Endodermal cell (in vitro differentiated cells): ENCODE measurements around the gene PIF1. TPM values are rescaled to one million over a fixed set of nuclear protein-coding genes. Genes with fewer than 3 reads are reported as not detected.

Experiments
- DNase-seq: peaks from one replicate; pipeline ENCODE4 v3.0.0-alpha.2; 2017
- H3K27ac ChIP-seq: 2 replicates; pipeline ENCODE4 v1.5.1; 2013; ENCODE audit warnings: mild to moderate bottlenecking, low read depth, low read length, moderate library complexity
- H3K27me3 ChIP-seq: 2 replicates; pipeline ENCODE4 v1.6.1; 2013; ENCODE audit warnings: mild to moderate bottlenecking, low read length, moderate library complexity; ENCODE audit not compliant: insufficient read depth, control insufficient read depth, poor library complexity, severe bottlenecking
- H3K36me3 ChIP-seq: 2 replicates; pipeline ENCODE4 v1.7.0; 2013; ENCODE audit warnings: mild to moderate bottlenecking, low read length, moderate library complexity; ENCODE audit not compliant: control insufficient read depth, insufficient read depth
- H3K4me1 ChIP-seq: one replicate; pipeline ENCODE4 v1.7.0; 2013; ENCODE audit warnings: low read length; ENCODE audit not compliant: control insufficient read depth, insufficient read depth
- H3K4me3 ChIP-seq: 2 replicates; pipeline ENCODE4 v1.5.1; 2013; ENCODE audit warnings: mild to moderate bottlenecking, low read length, moderate library complexity
- H3K9ac ChIP-seq: 2 replicates; pipeline ENCODE4 v1.6.1; 2013; ENCODE audit warnings: mild to moderate bottlenecking, low read length, moderate library complexity; ENCODE audit not compliant: poor library complexity, severe bottlenecking; ENCODE audit errors: extremely low read depth
- H3K9me3 ChIP-seq: 2 replicates; pipeline ENCODE4 v1.6.1; 2013; ENCODE audit warnings: mild to moderate bottlenecking, low read length, moderate library complexity; ENCODE audit not compliant: control insufficient read depth
- H3K27ac Mint-ChIP-seq: 2 replicates; pipeline ENCODE4 v1.8.0; 2020; ENCODE audit warnings: mixed read lengths
- H3K27me3 Mint-ChIP-seq: 2 replicates; pipeline ENCODE4 v1.8.0; 2021; ENCODE audit warnings: mild to moderate bottlenecking, mixed read lengths; ENCODE audit not compliant: insufficient read depth
- H3K36me3 Mint-ChIP-seq: 2 replicates; pipeline ENCODE4 v1.8.0; 2020; ENCODE audit warnings: low read depth, mixed read lengths
- H3K4me1 Mint-ChIP-seq: 2 replicates; pipeline ENCODE4 v1.8.0; 2020; ENCODE audit warnings: mixed read lengths
- H3K4me3 Mint-ChIP-seq: 2 replicates; pipeline ENCODE4 v1.8.0; 2020; ENCODE audit warnings: mild to moderate bottlenecking, moderate library complexity, mixed read lengths
- H3K9me3 Mint-ChIP-seq: 2 replicates; pipeline ENCODE4 v1.8.0; 2020; ENCODE audit warnings: mild to moderate bottlenecking, mixed read lengths
- CTCF ChIP-seq: fragments of 200-600 bp; sonication (generic); conservative IDR thresholded peaks from 2 replicates; pipeline ENCODE4 v1.5.0; 2021; ENCODE audit warnings: antibody characterized with exemption, mild to moderate bottlenecking
- WGBS, 2 experiments: methylation state at CpG; one replicate each; pipeline versions ENCODE4 v1.1.5 to v1.1.7; 2013; ENCODE audit warnings: missing lambda C conversion rate in 2 of 2, mixed read lengths in 1 of 2; ENCODE audit not compliant: insufficient coverage in 1 of 2, insufficient read length in 1 of 2; 5-methylcytosine and 5-hydroxymethylcytosine counted together
- total RNA-seq, 2 donors: library from RNA; stranded (reverse); fragmentation: NEBNext Ultra II Directional in 1 of 2; extraction: Animal tissue kit (Norgen Biotek cat#: 25700) in 1 of 2; gene quantifications; 2 replicates in 1 of 2; 3 replicates in 1 of 2; pipeline ENCODE4 v1.2.1, GENCODE V29; 2021

The PIF1 gene
- total RNA-seq, 2 donors from 2014 or later = 60.7 to 64.6 TPM

GRCh38 chr15:64842096-64842939 lies 16.9 kb upstream of the PIF1 start:
- Mint-ChIP-seq H3K36me3 (peaks cover 5% of the 10 kb centered on the region), H3K27me3 (no peaks in the 10 kb centered on the region), H3K4me3 (peak overlapping the region; percentile 85), H3K4me1 (peaks cover 31% of the 10 kb centered on the region), H3K27ac (peak overlapping the region; percentile 89), H3K9me3 (no peaks in the 10 kb centered on the region)
- peaks cover 3% of the 10 kb centered on the region for H3K4me1 ChIP-seq
- no peaks in the 10 kb centered on the region for H3K9me3 ChIP-seq
- peak overlapping the region; percentile 69 for H3K9ac ChIP-seq
- H3K27me3 ChIP-seq = no peaks in the 10 kb centered on the region
- H3K4me3 ChIP-seq = peak overlapping the region; percentile 94
- H3K36me3 ChIP-seq = no peaks in the 10 kb centered on the region
- TF ChIP-seq CTCF = no peak
- WGBS, 2 experiments = 0 to 10% methylated on average over 11 to 26 of the region's 26 CpGs
- peak overlapping the region; percentile 41 for H3K27ac ChIP-seq
- DNase-seq = peak; percentile 64

- 0% methylated on average over 17 to 66 of the region's 75 CpGs for WGBS, 2 experiments
- Histone ChIP-seq H3K4me1 (peaks cover 3% of the 10 kb centered on the region), H3K4me3 (peak within 1 kb of the TSS; percentile 94), H3K27me3 (no peaks in the 10 kb centered on the region), H3K9ac (peak within 1 kb of the TSS; percentile 69), H3K9me3 (no peaks in the 10 kb centered on the region), H3K27ac (peak within 1 kb of the TSS; percentile 75), H3K36me3 (no peaks in the 10 kb centered on the region)
- DNase-seq = peak; percentile 99
- peaks cover 5% of the 10 kb centered on the region for H3K36me3 Mint-ChIP-seq
- peak within 1 kb of the TSS; percentile 85 for H3K4me3 Mint-ChIP-seq
- peak within 1 kb of the TSS; percentile 89 for H3K27ac Mint-ChIP-seq
- H3K9me3 Mint-ChIP-seq = no peaks in the 10 kb centered on the region
- no peaks in the 10 kb centered on the region for H3K27me3 Mint-ChIP-seq
- TF ChIP-seq CTCF = peak; percentile 35
- peaks cover 31% of the 10 kb centered on the region for H3K4me1 Mint-ChIP-seq
Observed at GRCh38 chr15:64841344-64842095, 16.1 kb upstream of the PIF1 start, which contains the start of gene PLEKHO2. Gene PLEKHO2, plus strand, starts transcription at chr15:64841915. Its CDS starts 102 bp downstream, at chr15:64842017.

GRCh38 chr15:64841060-64841343 lies 15.6 kb upstream of the PIF1 start:
- peaks cover 35% of the 10 kb centered on the region for H3K4me1 Mint-ChIP-seq

More at GRCh38 chr15:64841060-64841343, 15.6 kb upstream of the PIF1 start:
- peak overlapping the region; percentile 87 for H3K27ac Mint-ChIP-seq
- H3K27me3 ChIP-seq = no peaks in the 10 kb centered on the region
- H3K9ac ChIP-seq = peak overlapping the region; percentile 26
- 0 to 1% methylated on average over 6 to 12 of the region's 12 CpGs for WGBS, 2 experiments
- H3K27ac ChIP-seq = peak overlapping the region; percentile 75
- H3K27me3 Mint-ChIP-seq = no peaks in the 10 kb centered on the region
- no peak for DNase-seq
- peak overlapping the region; percentile 89 for H3K4me3 ChIP-seq
- peak overlapping the region; percentile 85 for H3K4me3 Mint-ChIP-seq
- peaks cover 4% of the 10 kb centered on the region for H3K36me3 Mint-ChIP-seq
- peaks cover 3% of the 10 kb centered on the region for H3K4me1 ChIP-seq
- H3K9me3 Mint-ChIP-seq = no peaks in the 10 kb centered on the region
- H3K36me3 ChIP-seq = no peaks in the 10 kb centered on the region
- TF ChIP-seq CTCF = no peak
- H3K9me3 ChIP-seq = no peaks in the 10 kb centered on the region
